OCI-LY7 (cell line): Measurements from ENCODE around the gene SNX32. TPM values are rescaled to one million over a fixed set of nuclear protein-coding genes. Genes with fewer than 3 reads are reported as not detected.

Experiments
- BruUV-seq: library from RNA; stranded (reverse); fragments of 400-500 nt; replicated peaks from 2 replicates; lab custom pipeline; 2021; lab: Mats Ljungman, UMichigan
- CTCF ChIA-PET: fragments of 300-600 bp; sonication (Branson Sonifier 250); formaldehyde crosslinking; loops from one replicate; lab custom pipeline; 2022; ENCODE audit warnings: antibody characterized with exemption; ENCODE audit not compliant: unreplicated experiment; lab: Charles Lee
- POLR2A ChIA-PET: fragments of 300-600 bp; sonication (Branson Sonifier 250); formaldehyde crosslinking; loops from one replicate; lab custom pipeline; 2022; ENCODE audit warnings: antibody characterized with exemption; lab: Charles Lee
- DNase-seq: peaks from one replicate; pipeline ENCODE4 v3.0.0-alpha.2; 2015; ENCODE audit warnings: low spot score
- H2AFZ ChIP-seq: fragments of 200-600 bp; sonication (generic), shearing (Covaris generic); 2 replicates; pipeline ENCODE4 v1.6.1; 2014; ENCODE audit warnings: mild to moderate bottlenecking, antibody characterized with exemption, low read length, moderate library complexity
- H3K27ac ChIP-seq: fragments of 200-600 bp; sonication (generic); 2 replicates; pipeline ENCODE4 v1.5.1; 2014; ENCODE audit warnings: mixed run types, low read depth, mild to moderate bottlenecking, moderate library complexity, low read length, inconsistent platforms; ENCODE audit not compliant: poor library complexity, severe bottlenecking
- H3K36me3 ChIP-seq: fragments of 200-600 bp; sonication (generic); 2 replicates; pipeline ENCODE4 v1.6.1; 2014; ENCODE audit warnings: mild to moderate bottlenecking, antibody characterized with exemption, low read length, moderate library complexity, mixed read lengths; ENCODE audit not compliant: insufficient read depth
- H3K4me1 ChIP-seq: fragments of 200-600 bp; sonication (generic); 2 replicates; pipeline ENCODE4 v1.5.1; 2014; ENCODE audit warnings: mild to moderate bottlenecking, low read length; ENCODE audit not compliant: insufficient read depth, poor library complexity, severe bottlenecking
- H3K4me2 ChIP-seq: fragments of 200-600 bp; sonication (generic); 2 replicates; pipeline ENCODE4 v1.6.1; 2014; ENCODE audit warnings: mild to moderate bottlenecking, low read length
- H3K4me3 ChIP-seq: fragments of 200-600 bp; sonication (generic); 2 replicates; pipeline ENCODE4 v1.5.1; 2014; ENCODE audit warnings: mild to moderate bottlenecking, low read depth, low read length; ENCODE audit not compliant: poor library complexity, severe bottlenecking
- H3K79me2 ChIP-seq: fragments of 200-600 bp; sonication (generic); 2 replicates; pipeline ENCODE4 v1.6.1; 2016; ENCODE audit warnings: low read depth, mild to moderate bottlenecking, low read length, moderate library complexity, mixed read lengths; ENCODE audit not compliant: insufficient read depth
- H3K9me2 ChIP-seq: fragments of 200-600 bp; sonication (generic); 2 replicates; pipeline ENCODE4 v1.6.1; 2016; ENCODE audit warnings: mild to moderate bottlenecking, low read length, mixed read lengths; ENCODE audit not compliant: insufficient read depth
- H3K9me3 ChIP-seq: fragments of 200-600 bp; sonication (generic); 2 replicates; pipeline ENCODE4 v1.6.1; 2014; ENCODE audit warnings: mild to moderate bottlenecking, mixed run types, low read length, mixed read lengths
- H4K20me1 ChIP-seq: fragments of 200-600 bp; sonication (generic); 2 replicates; pipeline ENCODE4 v1.6.1; 2014; ENCODE audit warnings: mild to moderate bottlenecking, antibody characterized with exemption, low read length, moderate library complexity, mixed read lengths; ENCODE audit not compliant: insufficient read depth
- CTCF ChIP-seq: fragments of 200-600 bp; sonication (generic); conservative IDR thresholded peaks from 2 replicates; pipeline ENCODE4 v1.5.1; 2014; ENCODE audit warnings: mild to moderate bottlenecking, antibody characterized with exemption, low read length, moderate library complexity, mixed read lengths
- EZH2phosphoT487 ChIP-seq: fragments of 200-600 bp; sonication (generic); IDR thresholded peaks from 2 replicates; pipeline ENCODE4 v1.6.1; 2018; ENCODE audit warnings: low read depth, borderline replicate concordance, mild to moderate bottlenecking, mixed run types, antibody characterized with exemption, low read length, moderate library complexity, mixed read lengths
- intact Hi-C: fragments of 100-400 bp; cut with micrococcal nuclease; formaldehyde crosslinking; loops from one replicate; pipeline ENCODE4 v1.10.0; 2022; ENCODE audit not compliant: unreplicated experiment
- total RNA-seq, 2 experiments: library from RNA; depleted of rRNA in 1 of 2; stranded (reverse); fragments of >200 nt in 1 of 2; shearing (Covaris generic) in 1 of 2; gene quantifications; 2 replicates each; pipeline ENCODE4 v1.2.3, GENCODE V29; 2014 to 2022

SNX32 gene
- total RNA-seq, 2 experiments from 2014 or later, result not detected

- BruUV-seq, result TSS peak; percentile 97
- Histone ChIP-seq H3K4me1 (peaks cover 20% of the 10 kb centered on the region), H2AFZ (no peak overlapping the region), H4K20me1 (peaks cover 16% of the 10 kb centered on the region), H3K4me2 (no peak overlapping the region; the same call in 1 of the 2 replicates), H3K36me3 (peaks cover 69% of the 10 kb centered on the region), H3K9me2 (no peaks in the 10 kb centered on the region), H3K27ac (no peak overlapping the region), H3K4me3 (no peak overlapping the region), H3K79me2 (peaks cover 36% of the 10 kb centered on the region), H3K9me3 (peaks cover 7% of the 10 kb centered on the region; the same call in 1 of the 2 replicates)
- POLR2A ChIA-PET, result no interaction called here
- CTCF ChIA-PET, result no interaction called here
- TF ChIP-seq EZH2phosphoT487 (no peak), CTCF (no peak)
- DNase-seq, result no peak
- intact Hi-C loops, result loop anchor here (5.0 kb wide), 1 partner anchor 412 kb away; the partner anchor contains the start of gene RAB1B
These were observed 21.4 kb downstream of the SNX32 start for GRCh38 chr11:65854852-65855837.

- H3K36me3 ChIP-seq, result peaks cover 66% of the 10 kb centered on the region
- intact Hi-C loops, result loop anchor here (5.0 kb wide), 1 partner anchor 411 kb away; the partner anchor contains the start of gene RAB1B
These were observed 22.2 kb downstream of the SNX32 start for GRCh38 chr11:65855927-65856363.

More at GRCh38 chr11:65855927-65856363, 22.2 kb downstream of the SNX32 start:
- DNase-seq, result no peak
- peaks cover 20% of the 10 kb centered on the region for H3K4me1 ChIP-seq
- H3K4me2 ChIP-seq, result peak overlapping the region; percentile 94
- TF ChIP-seq EZH2phosphoT487 (no peak), CTCF (no peak)
- H3K27ac ChIP-seq, result no peak overlapping the region
- H2AFZ ChIP-seq, result no peak overlapping the region
- H3K9me3 ChIP-seq, result peaks cover 7% of the 10 kb centered on the region; the same call in 1 of the 2 replicates
- H4K20me1 ChIP-seq, result peaks cover 16% of the 10 kb centered on the region
- peak overlapping the region; percentile 99 for H3K4me3 ChIP-seq
- ChIA-PET POLR2A (no interaction called here), CTCF (no interaction called here)
- H3K79me2 ChIP-seq, result peaks cover 37% of the 10 kb centered on the region
- H3K9me2 ChIP-seq, result no peaks in the 10 kb centered on the region
- no TSS peak for BruUV-seq
